ENCODE results near the gene LGALS12.

The LGALS12 gene

GRCh38 chr11:63501236-63501635, 4.6 kb upstream of the LGALS12 start:
- CTCF ChIA-PET, result no interaction called here
- DNase-seq (ENCODE audit: low read depth, low spot score), result no peak
- POLR2A ChIA-PET, result no interaction called here
- H3K4me3 ChIP-seq (ENCODE audit: low read depth, low read length), result no peak overlapping the region
- TF ChIP-seq CTCF (IDR thresholded peaks at IDR 0.05; ENCODE audit: insufficient read depth, low read length, missing control alignments), result no peak

- ChIA-PET CTCF (no interaction called here), POLR2A (no interaction called here)
- no peak for DNase-seq (ENCODE audit: low read depth, low spot score)
- H3K4me3 ChIP-seq (ENCODE audit: low read depth, low read length), result no peak overlapping the region
- no peak for TF ChIP-seq CTCF (IDR thresholded peaks at IDR 0.05; ENCODE audit: insufficient read depth, low read length, missing control alignments)
Observed at GRCh38 chr11:63502252-63502820, 3.5 kb upstream of the LGALS12 start.

GRCh38 chr11:63503492-63503891, 2.4 kb upstream of the LGALS12 start:
- DNase-seq (ENCODE audit: low read depth, low spot score), result no peak
- CTCF ChIA-PET, result no interaction called here

GRCh38 chr11:63504054-63504453, 1.8 kb upstream of the LGALS12 start:
- TF ChIP-seq CTCF (IDR thresholded peaks at IDR 0.05; ENCODE audit: insufficient read depth, low read length, missing control alignments), result no peak
- POLR2A ChIA-PET, result no interaction called here
- DNase-seq (ENCODE audit: low read depth, low spot score), result no peak
- CTCF ChIA-PET, result interaction anchor here (0.8 kb wide), 1 partner anchor 25 kb away, joined by 3 read pairs; no protein-coding TSS in a partner anchor
- no peak overlapping the region for H3K4me3 ChIP-seq (ENCODE audit: low read depth, low read length)

More at GRCh38 chr11:63503492-63503891, 2.4 kb upstream of the LGALS12 start:
- POLR2A ChIA-PET, result no interaction called here
- no peak for TF ChIP-seq CTCF (IDR thresholded peaks at IDR 0.05; ENCODE audit: insufficient read depth, low read length, missing control alignments)
- H3K4me3 ChIP-seq (ENCODE audit: low read depth, low read length), result no peak overlapping the region

- DNase-seq (ENCODE audit: low read depth, low spot score), result no peak
- CTCF ChIA-PET, result interaction anchor here (0.8 kb wide), 1 partner anchor 26 kb away, joined by 3 read pairs; no protein-coding TSS in a partner anchor
- TF ChIP-seq CTCF (IDR thresholded peaks at IDR 0.05; ENCODE audit: insufficient read depth, low read length, missing control alignments), result no peak
- POLR2A ChIA-PET, result no interaction called here
- H3K4me3 ChIP-seq (ENCODE audit: low read depth, low read length), result no peak overlapping the region
Observed at GRCh38 chr11:63504933-63505586, 824 bp upstream of the LGALS12 start.

GRCh38 chr11:63506876-63507275, 992 bp downstream of the LGALS12 start:
- DNase-seq (ENCODE audit: low read depth, low spot score), result no peak
- ChIA-PET CTCF (interaction anchor here (2.3 kb wide), 1 partner anchor 27 kb away, joined by 9 read pairs; no protein-coding TSS in a partner anchor), POLR2A (no interaction called here)
- no peak overlapping the region for H3K4me3 ChIP-seq (ENCODE audit: low read depth, low read length)
- TF ChIP-seq CTCF (IDR thresholded peaks at IDR 0.05; ENCODE audit: insufficient read depth, low read length, missing control alignments), result no peak

All from AG04449 (cell line).